Measurements from ENCODE around the gene TIGD4.

DNA sequence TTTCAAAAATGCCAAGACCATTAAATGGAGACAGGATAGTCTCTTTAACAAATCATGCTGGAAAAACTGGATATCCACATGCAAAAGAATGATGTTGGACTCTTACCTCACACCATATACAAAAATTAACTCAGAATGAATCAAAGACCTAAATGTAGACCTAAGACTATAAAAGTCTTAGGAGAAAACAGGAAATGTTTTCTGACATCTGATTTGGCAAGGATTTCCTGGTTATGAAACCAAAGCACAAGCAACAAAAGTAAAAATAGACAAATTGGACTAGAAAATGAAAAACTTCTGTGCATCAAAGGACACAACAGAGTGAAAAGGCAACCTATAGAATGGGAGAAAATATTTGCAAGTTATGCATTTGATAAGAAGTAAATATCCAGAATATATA, 37.8 kb upstream of the TIGD4 start:
- TF ChIP-seq CTCF (IDR thresholded peaks at IDR 0.05): no peak
- no peak for TF ChIP-seq POLR2A (IDR thresholded peaks at IDR 0.05)
